OCI-M2 (cell line): Measurements from ENCODE around the gene MRPL53.
"Not testable (repeated sequence)": the region's sequence is repeated elsewhere in the genome, so short reads cannot be mapped to it uniquely, and the experiment has no call there.

Experiments used
- DNase-seq: peaks from one replicate; lab custom pipeline; 2025; ENCODE audit not compliant: unreplicated experiment; lab: John Stamatoyannopoulos, UW

MRPL53 gene

GRCh38 chr2:74482801-74483674 lies 10.6 kb upstream of the MRPL53 start, which contains the start of the genes CCDC142 and TTC31:
Gene CCDC142, minus strand, starts transcription at chr2:74482998. Its CDS starts 161 bp downstream, at chr2:74482837.
Gene TTC31, plus strand, starts transcription at chr2:74483081. Its CDS starts 15 bp downstream, at chr2:74483096.
- DNase-seq: peak; percentile 93

GRCh38 chr2:74481961-74482800 lies 9.7 kb upstream of the MRPL53 start:
- DNase-seq: no peak

GRCh38 chr2:74481431-74481830 lies 9.0 kb upstream of the MRPL53 start:
- DNase-seq: no peak

- DNase-seq: no peak
These were observed 2.4 kb upstream of the MRPL53 start for GRCh38 chr2:74474899-74475298.

GRCh38 chr2:74474481-74474880 lies 2.0 kb upstream of the MRPL53 start:
- no peak for DNase-seq

- no peak for DNase-seq
These were observed 422 bp upstream of the MRPL53 start for GRCh38 chr2:74472945-74473258.

GRCh38 chr2:74471332-74472065 lies 981 bp downstream of the MRPL53 start:
- no peak for DNase-seq

GRCh38 chr2:74470742-74471141 lies 1.7 kb downstream of the MRPL53 start:
- not testable (repeated sequence) for DNase-seq

GRCh38 chr2:74464406-74464805 lies 8.1 kb downstream of the MRPL53 start:
- DNase-seq: no peak

GRCh38 chr2:74462786-74463105 lies 9.7 kb downstream of the MRPL53 start:
- no peak for DNase-seq

GRCh38 chr2:74462054-74462785 lies 10.3 kb downstream of the MRPL53 start:
- DNase-seq: no peak

- DNase-seq: no peak
These were observed 11.1 kb downstream of the MRPL53 start for GRCh38 chr2:74461187-74462053.

GRCh38 chr2:74460187-74460586 lies 12.3 kb downstream of the MRPL53 start:
- DNase-seq: not testable (repeated sequence)

GRCh38 chr2:74459503-74460118 lies 12.9 kb downstream of the MRPL53 start:
- DNase-seq: not testable (repeated sequence)

- no peak for DNase-seq
These were observed 13.5 kb downstream of the MRPL53 start for GRCh38 chr2:74458938-74459363.

GRCh38 chr2:74458132-74458937 lies 14.1 kb downstream of the MRPL53 start, which contains the start of gene WBP1:
Gene WBP1, plus strand, starts transcription at chr2:74458438. Its CDS starts 165 bp downstream, at chr2:74458603.
- peak; percentile 83 for DNase-seq

GRCh38 chr2:74457549-74458131 lies 14.8 kb downstream of the MRPL53 start:
- DNase-seq: no peak

GRCh38 chr2:74457129-74457548 lies 15.3 kb downstream of the MRPL53 start:
- no peak for DNase-seq
